NCI-H2107 (cell line): ENCODE results near the gene ZFYVE21.
"Not testable (repeated sequence)": the region's sequence is repeated elsewhere in the genome, so short reads cannot be mapped to it uniquely, and the experiment has no call there.

ENCODE experiments used
- DNase-seq: peaks from one replicate; lab custom pipeline; 2025; lab: John Stamatoyannopoulos, UW

The ZFYVE21 gene

GRCh38 chr14:103715052-103716000 lies at the start of gene ZFYVE21, which contains the start of gene XRCC3:
Gene ZFYVE21 (plus strand): TSS chr14:103715810. CDS start chr14:103715842, 32 bp downstream.
Gene XRCC3 (minus strand): TSS chr14:103715451. CDS start chr14:103711087, 4,364 bp downstream.
- peak; percentile 99 for DNase-seq

DNA sequence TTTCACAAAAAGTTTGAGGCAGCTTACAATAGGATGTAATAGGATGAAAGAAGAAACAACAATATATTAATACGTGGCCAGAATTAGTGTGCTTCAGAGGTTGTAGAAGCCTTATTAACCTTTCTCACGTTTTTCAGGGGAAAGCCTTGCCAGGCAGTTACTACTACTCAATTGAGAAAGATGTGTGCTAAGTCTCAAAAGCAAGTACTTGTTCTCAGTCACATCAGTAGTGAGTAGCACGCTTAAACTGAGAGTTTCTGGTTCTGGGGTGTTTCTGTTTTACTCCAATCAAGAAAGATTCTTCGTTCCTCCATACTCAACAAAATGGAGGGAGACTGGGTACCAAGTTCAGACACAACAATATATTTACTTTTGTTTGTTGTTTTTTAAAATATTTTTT lies 47.9 kb upstream of the ZFYVE21 start:
- no peak for DNase-seq

DNA sequence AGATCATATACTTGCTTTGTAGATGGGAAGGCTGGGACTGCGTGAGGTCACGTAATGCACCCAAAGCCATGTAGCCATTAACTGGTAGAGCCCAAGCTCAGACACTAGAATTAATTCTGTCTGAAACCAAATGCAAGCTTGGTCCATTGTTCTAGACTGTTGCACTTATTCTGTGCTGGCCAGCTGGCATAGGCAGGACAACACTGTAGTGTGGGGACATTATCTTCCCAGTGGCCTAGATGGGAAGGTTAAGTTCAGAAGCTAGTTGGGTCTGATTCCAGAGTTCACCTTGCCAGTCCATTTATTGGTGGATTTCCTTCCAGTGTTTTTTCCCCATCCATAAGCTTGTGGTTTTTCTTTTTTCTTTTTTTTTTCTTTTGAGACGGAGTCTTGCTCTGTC lies 47.5 kb upstream of the ZFYVE21 start:
- DNase-seq: no peak

DNA sequence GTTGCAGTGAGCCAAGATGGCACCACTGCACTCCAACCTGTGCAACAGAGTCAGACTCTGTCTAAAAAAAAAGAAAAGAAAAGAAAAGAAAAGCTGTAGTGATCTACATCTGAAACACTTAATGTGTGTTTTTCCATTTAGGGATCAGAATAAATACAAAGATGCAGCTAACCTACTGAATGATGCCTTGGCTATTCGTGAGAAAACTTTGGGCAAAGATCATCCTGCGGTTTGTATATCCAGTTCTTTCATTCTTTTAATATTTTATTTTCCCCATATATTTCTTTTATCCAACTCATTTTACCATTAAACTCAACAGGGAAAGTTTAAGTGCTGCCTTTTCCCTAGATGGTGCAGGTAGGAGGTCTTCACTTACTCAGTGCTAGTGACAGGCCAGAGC lies 46.2 kb upstream of the ZFYVE21 start:
- DNase-seq: no peak

DNA sequence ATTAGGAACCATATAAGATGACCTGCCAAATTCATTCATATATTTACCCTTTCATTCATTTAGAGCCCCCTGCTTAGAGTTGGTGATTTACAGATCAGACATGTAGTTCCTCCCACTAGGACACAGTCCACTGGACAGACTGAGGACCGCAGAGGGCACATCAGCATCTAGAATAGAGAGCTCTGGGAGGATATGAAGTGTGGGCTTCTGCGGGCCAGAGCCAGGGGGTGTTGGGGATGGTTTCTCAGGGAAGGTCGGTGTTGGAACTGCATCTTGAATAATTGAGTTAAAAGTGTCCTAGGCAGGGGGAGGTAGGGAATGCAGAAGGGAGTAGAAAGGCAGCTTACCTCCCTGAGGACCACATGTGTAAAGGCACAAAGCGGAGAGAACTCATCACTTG lies 43.7 kb upstream of the ZFYVE21 start:
- DNase-seq: no peak

- no peak for DNase-seq
These were observed 39.7 kb upstream of the ZFYVE21 start for GRCh38 chr14:103675957-103676356.

DNA sequence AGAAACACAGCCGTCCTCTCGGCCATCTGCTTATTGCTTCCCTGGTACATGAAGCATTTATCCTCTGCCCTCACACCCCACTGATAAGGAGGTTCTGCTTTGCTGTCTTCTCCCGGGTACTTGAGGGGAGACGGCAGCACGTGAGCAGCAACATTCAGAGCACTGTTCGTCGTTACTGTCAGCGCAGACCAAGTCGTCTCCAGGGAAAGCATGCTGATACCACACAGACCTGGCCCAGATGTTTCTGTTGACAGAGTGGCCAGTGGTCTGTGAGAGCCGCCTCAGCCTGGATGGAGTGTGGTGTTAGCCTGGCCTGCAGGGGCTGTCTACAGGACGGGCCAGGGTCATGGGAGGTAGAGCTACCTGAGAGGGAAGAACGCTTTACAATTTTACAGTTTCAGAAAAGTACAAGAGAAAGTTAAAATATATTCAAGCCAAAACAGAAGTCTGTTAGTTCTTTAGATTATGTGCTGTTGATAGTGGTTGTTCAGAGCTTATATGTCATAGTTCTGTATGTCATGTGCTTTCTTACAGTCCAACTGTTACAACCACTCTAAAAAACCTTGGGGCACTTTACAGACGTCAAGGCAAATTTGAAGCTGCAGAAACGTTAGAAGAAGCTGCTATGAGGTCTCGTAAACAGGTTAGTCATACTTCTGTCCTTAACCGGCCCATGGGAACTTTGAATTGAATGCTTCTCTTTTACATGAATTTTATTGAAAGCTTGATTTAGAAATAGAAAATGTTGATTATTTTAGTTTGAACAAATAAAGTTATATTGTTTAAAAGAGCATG lies 38.5 kb upstream of the ZFYVE21 start:
- DNase-seq: no peak

- no peak for DNase-seq
These were observed 36.3 kb upstream of the ZFYVE21 start for GRCh38 chr14:103679351-103679750.

- DNase-seq: no peak
These were observed 34.9 kb upstream of the ZFYVE21 start for GRCh38 chr14:103680491-103681231.

DNA sequence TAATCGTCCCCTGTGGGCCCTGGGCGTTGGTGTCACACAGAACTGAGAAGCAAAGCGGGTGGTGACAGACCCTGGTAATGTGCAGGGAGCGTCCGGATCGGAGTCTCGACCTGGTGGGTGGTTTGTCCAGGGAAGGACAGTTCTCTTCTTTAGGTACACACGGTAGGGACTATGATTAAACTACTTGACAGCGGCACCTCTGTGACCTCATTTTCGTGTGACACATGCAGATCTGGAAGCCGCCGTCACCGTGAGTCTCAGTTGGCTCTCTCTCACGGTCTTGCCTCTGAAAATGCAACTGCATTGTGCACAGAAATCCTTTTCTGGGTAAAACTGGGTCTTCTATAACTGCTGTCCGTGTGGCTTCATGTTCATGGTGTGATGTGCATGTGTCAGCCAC lies 32.5 kb upstream of the ZFYVE21 start:
- DNase-seq: no peak

GRCh38 chr14:103684471-103684870 lies 31.1 kb upstream of the ZFYVE21 start:
- DNase-seq: no peak

GRCh38 chr14:103684871-103685270 lies 30.7 kb upstream of the ZFYVE21 start:
- DNase-seq: no peak

- no peak for DNase-seq
These were observed 30.1 kb upstream of the ZFYVE21 start for GRCh38 chr14:103685276-103686211.

- DNase-seq: no peak
These were observed 28.7 kb upstream of the ZFYVE21 start for GRCh38 chr14:103686831-103687485.

DNA sequence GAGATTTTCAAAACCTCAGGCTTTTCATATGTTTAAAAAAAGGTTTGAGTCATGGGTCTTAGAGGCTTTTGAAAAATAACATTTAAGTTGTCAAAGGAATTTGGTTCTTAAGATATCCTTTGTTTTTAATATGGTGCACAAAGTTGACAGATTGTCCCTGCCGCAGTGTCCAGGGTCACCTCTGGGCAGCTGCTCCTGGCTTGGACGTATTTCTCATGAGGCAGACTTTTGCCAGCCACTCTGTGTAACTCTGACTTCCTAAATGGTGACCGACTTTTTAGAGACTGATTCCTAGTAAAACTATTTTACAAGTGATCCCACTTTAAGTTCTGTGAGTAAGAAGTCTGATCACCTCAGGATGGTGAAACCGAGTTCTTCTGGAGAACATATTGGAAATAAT lies 27.9 kb upstream of the ZFYVE21 start:
- no peak for DNase-seq

DNA sequence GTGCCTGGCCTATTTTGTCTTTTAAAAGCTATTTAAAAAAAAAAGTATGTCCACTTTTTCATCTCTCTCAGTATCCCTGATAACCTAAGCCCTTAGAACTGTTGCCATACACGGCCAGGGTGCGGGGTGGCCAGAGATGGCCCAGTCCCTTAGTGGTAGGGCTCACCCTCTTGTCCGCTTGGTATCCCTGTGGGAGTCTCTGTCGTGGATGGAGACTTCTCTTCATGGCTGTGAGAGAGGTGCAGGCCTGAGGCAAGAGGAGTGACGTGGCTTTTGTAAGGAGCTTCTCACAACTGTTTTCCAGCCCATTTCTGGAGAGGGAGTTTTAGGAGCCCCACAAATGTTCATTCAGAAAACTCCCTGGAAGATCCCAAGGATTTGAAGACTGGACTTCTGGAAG lies 27.2 kb upstream of the ZFYVE21 start:
- DNase-seq: no peak

GRCh38 chr14:103688906-103689902 lies 26.4 kb upstream of the ZFYVE21 start:
- DNase-seq: no peak

GRCh38 chr14:103690332-103690731 lies 25.3 kb upstream of the ZFYVE21 start:
- DNase-seq: no peak

DNA sequence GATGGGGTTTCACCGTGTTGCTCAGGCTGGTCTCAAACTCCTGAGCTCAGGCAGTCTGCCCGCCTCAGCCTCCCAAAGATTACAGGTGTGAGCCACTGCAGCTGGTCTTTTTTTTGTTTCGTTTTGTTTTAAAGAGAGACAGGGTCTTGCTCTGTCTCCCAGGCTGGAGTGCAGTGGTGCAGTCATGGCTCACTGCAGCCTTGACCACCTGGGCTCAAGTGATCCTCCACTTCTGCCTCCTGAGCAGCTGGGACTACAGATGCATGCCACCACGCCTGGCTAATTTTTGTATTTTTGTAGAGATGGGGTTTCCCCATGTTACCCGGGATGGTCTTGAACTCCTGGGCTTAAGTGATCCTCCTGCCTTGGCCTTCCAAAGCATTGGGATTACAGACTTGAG lies 24.0 kb upstream of the ZFYVE21 start:
- not testable (repeated sequence) for DNase-seq
